Stimulated activated CD4-positive, alpha-beta T cell treated with anti-CD3 and anti-CD28 coated beads, Interleukin-2, amount 100 ng/mL, for 48 hours (primary cell): ENCODE data around the gene LHFPL2.

Source experiments
- DNase-seq, 2 donors: peaks; one replicate each; pipeline ENCODE4 v3.0.0-alpha.2; 2020

LHFPL2 gene

GRCh38 chr5:78541086-78541654, 107.4 kb downstream of the LHFPL2 start:
- no peak for DNase-seq

DNA sequence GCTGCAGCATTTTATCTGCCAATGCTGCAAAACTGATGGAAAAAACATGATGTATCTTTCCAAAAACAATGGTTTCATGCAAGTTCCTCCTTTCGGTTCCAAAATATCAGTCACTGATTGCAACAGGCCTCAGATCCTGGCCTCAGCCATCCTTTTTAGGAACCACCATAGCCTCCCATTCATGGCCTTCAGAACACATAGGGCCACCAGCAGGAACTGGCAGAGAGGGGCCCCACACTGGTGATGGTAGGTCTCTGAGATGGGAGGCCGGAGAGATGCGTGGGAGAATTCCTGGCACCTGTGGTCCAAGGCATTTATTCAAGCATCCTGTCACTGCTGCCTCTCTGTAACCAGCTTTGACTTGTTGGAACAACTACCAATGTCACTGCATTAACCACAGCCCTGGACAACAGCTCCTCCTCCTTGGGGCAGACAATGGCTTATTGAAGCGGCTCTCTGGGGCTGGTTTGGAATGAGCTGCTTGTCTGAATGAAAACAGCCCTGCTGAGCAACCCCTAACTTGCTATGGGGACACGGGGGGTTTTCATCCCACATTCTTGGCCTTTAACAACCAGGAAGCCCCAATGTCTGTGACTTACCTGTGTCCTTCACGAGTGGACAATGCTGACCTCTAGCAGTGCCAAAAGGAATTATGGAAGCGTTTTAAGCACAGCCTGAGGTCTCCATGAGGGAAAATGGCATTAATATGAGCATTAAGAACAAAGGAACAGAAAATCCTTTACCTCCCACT, 108.1 kb downstream of the LHFPL2 start:
- no peak for DNase-seq

GRCh38 chr5:78538240-78538850, 110.2 kb downstream of the LHFPL2 start:
- no peak for DNase-seq

GRCh38 chr5:78537821-78538220, 110.8 kb downstream of the LHFPL2 start:
- no peak for DNase-seq

DNA sequence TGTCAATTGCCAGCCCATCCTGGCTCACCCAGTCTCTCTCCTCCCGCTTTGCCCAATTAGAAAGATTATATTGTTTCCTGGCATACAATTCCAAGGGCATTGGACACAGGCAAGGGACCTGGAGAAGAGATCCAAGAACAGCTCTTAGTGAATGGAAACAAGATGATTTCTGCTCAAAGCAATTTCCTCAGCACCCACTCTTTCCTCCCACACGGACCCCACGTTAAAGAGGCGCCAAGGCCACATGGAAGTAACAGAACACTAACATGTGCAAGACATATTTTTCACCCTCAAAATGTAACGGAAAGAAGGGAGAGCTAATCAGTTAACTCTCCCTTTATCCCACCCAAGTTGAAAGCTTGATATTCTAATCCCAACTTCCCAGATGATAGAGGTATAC, 111.2 kb downstream of the LHFPL2 start:
- no peak for DNase-seq

- DNase-seq, result no peak
These were observed 111.8 kb downstream of the LHFPL2 start for GRCh38 chr5:78536661-78537196.

GRCh38 chr5:78534905-78535200, 113.7 kb downstream of the LHFPL2 start:
- DNase-seq, result no peak

DNA sequence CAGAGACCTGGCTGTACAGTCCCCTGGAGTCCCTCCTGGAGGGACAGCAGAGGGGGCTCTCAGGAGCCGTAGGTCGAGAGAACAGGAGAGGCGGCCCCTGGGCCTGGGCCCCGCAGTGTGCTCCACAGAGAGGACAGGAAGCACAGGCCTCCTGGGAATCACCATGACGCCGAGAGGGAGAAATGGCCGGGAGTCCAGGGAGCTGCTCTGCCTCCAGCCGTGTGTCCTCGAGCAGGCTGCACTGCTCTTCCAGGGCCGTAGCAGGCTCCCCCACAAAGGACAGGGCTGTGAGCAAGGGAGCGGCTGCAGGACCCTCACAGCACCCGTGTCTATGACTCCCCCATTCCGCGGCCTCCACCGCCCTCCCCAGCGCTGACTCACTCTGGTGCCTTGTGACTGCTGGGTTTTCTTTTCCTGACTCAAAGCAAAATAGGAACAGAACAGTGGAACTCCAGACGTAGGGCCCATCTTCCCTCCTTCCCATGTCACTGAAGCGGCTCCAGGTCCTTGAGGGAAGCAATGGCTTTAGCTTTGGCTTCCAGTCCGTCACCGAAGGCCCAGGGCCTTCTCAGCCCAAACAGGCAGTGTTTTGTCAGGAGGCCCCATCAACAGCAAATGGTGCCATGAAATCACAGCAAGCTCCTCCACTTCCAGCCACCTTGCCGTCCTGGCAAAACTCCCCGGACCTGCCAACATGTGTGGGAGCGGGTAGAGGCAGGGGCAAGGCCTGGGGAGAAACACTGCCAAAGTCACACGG, 114.2 kb downstream of the LHFPL2 start:
- no peak for DNase-seq

- DNase-seq, result no peak
These were observed 115.2 kb downstream of the LHFPL2 start for GRCh38 chr5:78533356-78533755.

GRCh38 chr5:78530342-78531096, 118.1 kb downstream of the LHFPL2 start:
- no peak for DNase-seq

- DNase-seq, result no peak
These were observed 120.6 kb downstream of the LHFPL2 start for GRCh38 chr5:78527925-78528324.

GRCh38 chr5:78527054-78527859, 121.3 kb downstream of the LHFPL2 start:
- DNase-seq, result no peak

- DNase-seq, result no peak
These were observed 122.5 kb downstream of the LHFPL2 start for GRCh38 chr5:78526049-78526525.

DNA sequence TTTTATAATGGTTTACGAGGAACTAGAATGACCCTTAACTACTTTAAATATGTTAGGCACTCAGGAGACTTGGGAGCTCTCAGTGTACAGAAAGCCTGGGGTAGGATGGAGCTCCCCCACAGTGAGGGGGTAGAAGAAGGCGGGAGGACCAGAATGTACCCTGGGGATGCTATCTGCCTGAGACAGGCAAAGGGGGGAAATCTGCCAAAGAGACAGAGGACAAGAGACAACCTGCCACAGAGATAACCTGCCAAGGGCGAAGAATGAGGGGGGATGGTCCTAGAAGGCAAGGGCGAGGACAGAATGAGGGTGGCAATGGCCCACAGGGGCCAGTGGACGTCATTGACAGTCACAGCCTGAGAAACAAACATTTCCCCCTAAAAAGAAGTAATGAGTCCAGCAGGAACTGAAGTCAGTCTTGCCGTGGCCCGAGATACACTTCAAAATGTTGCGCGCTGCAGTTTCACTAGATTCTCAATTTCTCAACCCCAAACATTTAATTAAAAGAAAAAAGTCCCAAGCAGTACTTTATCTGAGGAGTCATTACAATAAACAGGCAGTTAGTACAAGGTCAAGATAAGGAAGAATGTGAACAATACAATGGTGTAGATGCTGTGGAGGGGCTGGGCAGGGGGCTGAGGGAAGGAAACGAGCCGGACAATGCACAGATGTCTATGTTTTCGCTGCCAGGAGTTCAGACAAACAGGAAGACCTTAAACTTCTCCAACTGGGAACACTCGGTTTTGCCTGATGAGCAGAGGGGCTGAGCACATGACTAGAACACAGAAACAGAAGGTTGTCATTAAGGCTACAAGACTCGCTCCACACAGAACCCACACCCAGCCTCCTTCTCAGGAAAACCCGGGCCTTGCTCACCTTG, 125.0 kb downstream of the LHFPL2 start:
- no peak for DNase-seq

- no peak for DNase-seq
These were observed 125.9 kb downstream of the LHFPL2 start for GRCh38 chr5:78522476-78523260.

DNA sequence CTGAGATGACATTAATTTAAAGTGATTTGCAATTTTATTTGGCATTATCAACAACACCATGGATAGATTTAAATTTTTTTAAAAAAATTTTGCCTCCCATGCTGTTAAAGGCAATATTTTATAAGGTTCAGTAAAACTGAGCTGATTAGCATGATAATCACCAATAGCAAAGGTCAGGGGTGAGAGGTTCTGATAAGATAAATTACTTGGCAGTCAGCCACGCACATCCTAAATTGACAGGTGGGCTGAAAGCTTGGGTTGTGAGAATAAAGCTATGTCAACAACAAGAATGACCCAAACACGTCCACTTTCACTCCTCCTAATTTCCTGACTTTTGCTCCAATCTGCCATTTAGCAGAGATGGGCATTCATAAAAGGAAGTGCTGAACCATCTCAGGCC, 127.1 kb downstream of the LHFPL2 start:
- no peak for DNase-seq

DNA sequence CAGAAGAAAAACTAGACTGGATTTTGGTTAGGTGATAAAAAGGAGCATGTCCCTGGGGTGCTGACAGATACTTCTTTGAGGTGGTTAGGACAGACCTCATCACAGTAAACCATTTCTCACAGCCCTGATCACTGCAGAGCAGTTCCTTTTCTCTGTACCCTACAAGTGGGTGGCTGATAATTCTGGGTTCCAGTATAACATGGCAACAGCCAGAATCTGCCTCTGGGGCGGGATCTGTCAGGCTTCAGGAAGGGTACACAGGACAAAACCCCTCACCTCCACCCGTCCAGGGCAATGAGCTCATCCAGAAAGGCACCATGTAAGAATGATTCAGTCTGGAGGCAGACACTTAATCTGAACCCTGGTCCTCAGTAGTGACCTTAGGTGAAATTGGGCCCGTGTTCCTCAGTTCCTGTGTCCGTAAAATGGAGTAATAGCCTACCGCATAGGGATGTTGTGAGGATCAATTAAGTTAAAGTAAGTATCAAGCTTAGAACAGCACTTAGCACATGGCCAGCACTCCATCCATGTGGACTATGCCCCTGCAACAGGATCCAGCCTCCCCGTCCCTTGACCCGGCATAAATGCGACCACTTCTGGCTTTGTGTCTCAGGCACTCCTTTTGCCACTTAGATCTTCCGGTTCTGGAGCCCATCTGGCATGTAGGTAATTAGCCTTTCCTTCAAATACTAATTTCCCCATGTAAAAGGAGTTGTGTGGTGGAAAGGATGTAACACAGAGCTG, 129.2 kb downstream of the LHFPL2 start:
- DNase-seq, result no peak

- DNase-seq, result no peak
These were observed 130.0 kb downstream of the LHFPL2 start for GRCh38 chr5:78518365-78519197.
